ENCODE results near the gene STX2.

GRCh38 chr12:130743176-130743575, 95.9 kb downstream of the STX2 start:
- TF ChIP-seq CTCF (IDR thresholded peaks at IDR 0.05) (no peak), POLR2A (IDR thresholded peaks at IDR 0.05) (no peak)
